ENCODE data around the gene ANXA1. TPM values are rescaled to one million over a fixed set of nuclear protein-coding genes. Genes with fewer than 3 reads are reported as not detected.
A peak's percentile ranks its signal among the peaks of the same experiment; 100 is the strongest.

Gene ANXA1
- total RNA-seq, 1 experiment from 2014 or later = 486 TPM

DNA sequence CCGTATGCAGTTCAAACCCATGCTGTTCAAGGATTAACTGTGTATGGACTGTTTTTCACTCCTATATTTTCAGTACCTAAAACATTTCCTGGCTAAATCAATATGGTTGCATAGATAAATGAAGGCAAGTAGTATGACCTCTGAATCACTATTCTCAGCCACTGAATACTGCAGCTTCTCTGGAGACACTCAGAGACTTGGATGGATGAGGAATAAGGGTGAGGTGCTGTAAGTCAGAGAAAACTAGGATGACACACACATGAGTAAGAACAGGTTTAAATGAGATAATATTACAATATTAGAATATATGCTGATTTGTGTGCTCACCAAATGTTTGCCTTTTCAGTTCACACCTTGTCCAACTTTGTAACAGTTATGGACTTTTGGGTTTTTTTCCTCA, 26.0 kb upstream of the ANXA1 start:
- Histone ChIP-seq H3K9me3 (ENCODE audit: control insufficient read depth in 1 of 2, insufficient read depth in 1 of 2, low read depth in 1 of 2, low read length in 2 of 2) (no peaks in the 10 kb centered on the region), H3K27me3 (ENCODE audit: insufficient read depth, low read length) (no peaks in the 10 kb centered on the region), H3K4me2 (ENCODE audit: low read length) (no peak overlapping the region), H3K9me2 (ENCODE audit: insufficient read depth) (no peaks in the 10 kb centered on the region), H3K4me1 (ENCODE audit: control insufficient read depth in 1 of 2, insufficient read depth in 2 of 2, low read length in 2 of 2) (peaks cover 0 to 8% of the 10 kb centered on the region in 2 experiments; a peak in 1 of 4 replicates), H3K9ac (ENCODE audit: low read length) (no peak overlapping the region), H2AFZ (ENCODE audit: low read depth, low read length, poor library complexity, severe bottlenecking) (peak overlapping the region; percentile 38), H3K36me3 (ENCODE audit: control insufficient read depth in 1 of 2, insufficient read depth in 2 of 2, low read length in 2 of 2) (no peaks in the 10 kb centered on the region), H4K20me1 (ENCODE audit: insufficient read depth) (no peaks in the 10 kb centered on the region), H3K79me2 (ENCODE audit: insufficient read depth, low read length) (no peaks in the 10 kb centered on the region), H3K27ac (ENCODE audit: low read depth, low read length) (no peak overlapping the region), H3K4me3 (replicated peaks in 1 of 2; ENCODE audit: low read depth in 1 of 2, low read length in 2 of 2) (no peak overlapping the region)
- RAD21 ChIA-PET (ENCODE audit: low non-redundant PET in 1 of 2, low total read pairs in 2 of 2, uncharacterized antibody in 2 of 2, unreplicated experiment in 2 of 2) = interaction anchor here in 1 of 2 experiments (0.5 kb wide), 1 partner anchor 7 kb away, joined by 6 read pairs; no protein-coding TSS in a partner anchor
- POLR2A ChIA-PET = no interaction called here
- CTCF ChIA-PET = no interaction called here
- ATAC-seq (no peak), DNase-seq (ENCODE audit: low read depth, low spot score) (no peak)
- BruUV-seq (replicated peaks) = no TSS peak
- intact Hi-C loops (cut with micrococcal nuclease) = no loop called here
- peak; percentile 43; the same call in 1 of the 2 replicates for TF ChIP-seq CBX3 (IDR thresholded peaks at IDR 0.05; ENCODE audit: low read depth)
- TF ChIP-seq FOSL1 (IDR thresholded peaks at IDR 0.05; ENCODE audit: low read depth) = 0 out of 2 replicates have a peak, but pooled peaks have one; percentile 47
- no peak for TF ChIP-seq JUND (IDR thresholded peaks at IDR 0.05)

DNA sequence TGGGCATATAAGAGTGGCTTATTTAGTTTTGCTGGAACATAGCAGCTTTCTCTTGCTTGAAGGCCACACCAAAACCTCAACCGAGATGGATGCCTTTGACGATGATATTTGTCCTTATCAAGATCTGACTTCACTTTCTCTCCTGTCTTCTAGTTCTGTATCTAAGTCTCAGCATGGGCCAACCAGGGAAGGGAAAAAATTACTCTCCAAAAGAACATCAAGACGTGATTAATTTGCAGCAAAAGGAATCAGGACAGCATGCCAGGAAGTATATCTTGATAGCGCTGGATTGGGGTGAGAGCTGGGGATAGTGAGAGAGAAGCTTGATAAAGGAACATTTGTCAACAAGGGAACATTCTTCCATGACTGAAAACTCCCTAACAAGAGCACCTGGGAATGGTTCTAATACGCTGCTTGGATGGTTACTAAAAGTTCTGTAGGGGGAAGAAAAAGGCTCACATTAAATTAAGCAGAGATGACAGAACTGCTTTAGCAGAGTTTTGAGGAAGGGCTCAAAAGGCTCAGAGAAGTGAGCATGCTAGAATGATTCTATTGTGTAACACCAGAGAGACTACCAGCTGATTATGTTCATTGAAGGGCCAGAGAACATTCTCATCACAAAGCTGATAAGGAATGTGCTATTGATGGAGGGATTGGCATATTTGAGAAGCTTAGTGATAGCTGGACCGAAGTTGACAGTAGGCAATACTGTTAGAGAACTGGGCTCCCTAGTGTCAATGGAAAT, 21.6 kb upstream of the ANXA1 start:
- no peak for TF ChIP-seq SRF (IDR thresholded peaks at IDR 0.05; ENCODE audit: low read depth)
- TF ChIP-seq, protein P1, sequence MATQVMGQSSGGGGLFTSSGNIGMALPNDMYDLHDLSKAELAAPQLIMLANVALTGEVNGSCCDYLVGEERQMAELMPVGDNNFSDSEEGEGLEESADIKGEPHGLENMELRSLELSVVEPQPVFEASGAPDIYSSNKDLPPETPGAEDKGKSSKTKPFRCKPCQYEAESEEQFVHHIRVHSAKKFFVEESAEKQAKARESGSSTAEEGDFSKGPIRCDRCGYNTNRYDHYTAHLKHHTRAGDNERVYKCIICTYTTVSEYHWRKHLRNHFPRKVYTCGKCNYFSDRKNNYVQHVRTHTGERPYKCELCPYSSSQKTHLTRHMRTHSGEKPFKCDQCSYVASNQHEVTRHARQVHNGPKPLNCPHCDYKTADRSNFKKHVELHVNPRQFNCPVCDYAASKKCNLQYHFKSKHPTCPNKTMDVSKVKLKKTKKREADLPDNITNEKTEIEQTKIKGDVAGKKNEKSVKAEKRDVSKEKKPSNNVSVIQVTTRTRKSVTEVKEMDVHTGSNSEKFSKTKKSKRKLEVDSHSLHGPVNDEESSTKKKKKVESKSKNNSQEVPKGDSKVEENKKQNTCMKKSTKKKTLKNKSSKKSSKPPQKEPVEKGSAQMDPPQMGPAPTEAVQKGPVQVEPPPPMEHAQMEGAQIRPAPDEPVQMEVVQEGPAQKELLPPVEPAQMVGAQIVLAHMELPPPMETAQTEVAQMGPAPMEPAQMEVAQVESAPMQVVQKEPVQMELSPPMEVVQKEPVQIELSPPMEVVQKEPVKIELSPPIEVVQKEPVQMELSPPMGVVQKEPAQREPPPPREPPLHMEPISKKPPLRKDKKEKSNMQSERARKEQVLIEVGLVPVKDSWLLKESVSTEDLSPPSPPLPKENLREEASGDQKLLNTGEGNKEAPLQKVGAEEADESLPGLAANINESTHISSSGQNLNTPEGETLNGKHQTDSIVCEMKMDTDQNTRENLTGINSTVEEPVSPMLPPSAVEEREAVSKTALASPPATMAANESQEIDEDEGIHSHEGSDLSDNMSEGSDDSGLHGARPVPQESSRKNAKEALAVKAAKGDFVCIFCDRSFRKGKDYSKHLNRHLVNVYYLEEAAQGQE (IDR thresholded peaks at IDR 0.05; ENCODE audit: low read depth) = no peak
- H3K4me2 ChIP-seq (ENCODE audit: low read length) = no peak overlapping the region
- no peaks in the 10 kb centered on the region for H3K9me3 ChIP-seq (ENCODE audit: control insufficient read depth in 1 of 2, insufficient read depth in 1 of 2, low read depth in 1 of 2, low read length in 2 of 2)
- RAD21 ChIA-PET (ENCODE audit: low non-redundant PET in 1 of 2, low total read pairs in 2 of 2, uncharacterized antibody in 2 of 2, unreplicated experiment in 2 of 2) = no interaction called here
- H3K4me1 ChIP-seq (ENCODE audit: control insufficient read depth in 1 of 2, insufficient read depth in 2 of 2, low read length in 2 of 2) = peaks cover 21 to 27% of the 10 kb centered on the region in 2 experiments
- no peaks in the 10 kb centered on the region for H4K20me1 ChIP-seq (ENCODE audit: insufficient read depth)
- BruUV-seq (replicated peaks) = no TSS peak
- intact Hi-C loops (cut with micrococcal nuclease) = no loop called here
- H3K79me2 ChIP-seq (ENCODE audit: insufficient read depth, low read length) = no peaks in the 10 kb centered on the region
- no peaks in the 10 kb centered on the region; the same call in 1 of the 2 replicates for H3K9me2 ChIP-seq (ENCODE audit: insufficient read depth)
- POLR2A ChIA-PET = interaction anchor here (0.8 kb wide), 1 partner anchor 12 kb away, joined by 4 read pairs; no protein-coding TSS in a partner anchor
- CTCF ChIA-PET = no interaction called here
- no peak overlapping the region for H2AFZ ChIP-seq (ENCODE audit: low read depth, low read length, poor library complexity, severe bottlenecking)
- H3K9ac ChIP-seq (ENCODE audit: low read length) = no peak overlapping the region
- no peak overlapping the region for H3K4me3 ChIP-seq (replicated peaks in 1 of 2; ENCODE audit: low read depth in 1 of 2, low read length in 2 of 2)
- ATAC-seq (no peak), DNase-seq (ENCODE audit: low read depth, low spot score) (no peak)
- no peak overlapping the region for H3K27ac ChIP-seq (ENCODE audit: low read depth, low read length)
- H3K27me3 ChIP-seq (ENCODE audit: insufficient read depth, low read length) = no peaks in the 10 kb centered on the region
- no peaks in the 10 kb centered on the region for H3K36me3 ChIP-seq (ENCODE audit: control insufficient read depth in 1 of 2, insufficient read depth in 2 of 2, low read length in 2 of 2)
